ENCODE data around the gene RALGPS1. TPM values are rescaled to one million over a fixed set of nuclear protein-coding genes. Genes with fewer than 3 reads are reported as not detected.
A peak's percentile ranks its signal among the peaks of the same experiment; 100 is the strongest.

Gene RALGPS1
- total RNA-seq, 2 donors from 2014 or later, result 9.3 to 12.6 TPM

GRCh38 chr9:127093319-127094020, 178.9 kb downstream of the RALGPS1 start:
- Mint-ChIP-seq H3K27me3 (no peaks in the 10 kb centered on the region), H3K4me1 (peaks cover 2% of the 10 kb centered on the region), H3K36me3 (ENCODE audit: low read depth) (peaks cover 2% of the 10 kb centered on the region), H3K27ac (no peak overlapping the region), H3K4me3 (no peak overlapping the region)
- ATAC-seq, result no peak
- H3K9me3 ChIP-seq (ENCODE audit: control insufficient read depth, low read length, poor library complexity, severe bottlenecking), result no peaks in the 10 kb centered on the region
- DNase-seq, result no peak

DNA sequence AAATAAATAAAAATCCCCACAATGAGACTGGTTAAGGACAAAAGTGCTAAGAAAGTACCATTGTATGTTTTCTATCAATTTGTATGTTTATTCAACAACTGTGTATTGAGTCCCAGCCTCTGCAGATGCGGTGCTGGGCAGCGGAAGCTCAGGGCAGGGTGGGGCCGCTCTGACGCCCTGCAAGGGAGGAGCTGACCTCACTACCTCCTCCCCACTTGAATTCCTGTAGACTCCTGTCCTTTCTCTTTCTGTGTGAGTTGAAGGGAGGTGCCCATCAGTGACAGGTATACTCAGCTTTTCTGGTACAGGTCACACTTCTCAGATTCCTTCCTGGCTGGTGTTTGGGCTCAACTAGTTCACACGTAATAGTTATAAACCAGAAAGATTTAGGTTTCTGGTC, 180.8 kb downstream of the RALGPS1 start:
- DNase-seq (no peak), ATAC-seq (no peak)
- Mint-ChIP-seq H3K27ac (peak overlapping the region; percentile 19), H3K36me3 (ENCODE audit: low read depth) (peaks cover 2% of the 10 kb centered on the region), H3K4me3 (no peak overlapping the region), H3K4me1 (peaks cover 2% of the 10 kb centered on the region), H3K27me3 (no peaks in the 10 kb centered on the region)
- no peaks in the 10 kb centered on the region for H3K9me3 ChIP-seq (ENCODE audit: control insufficient read depth, low read length, poor library complexity, severe bottlenecking)

DNA sequence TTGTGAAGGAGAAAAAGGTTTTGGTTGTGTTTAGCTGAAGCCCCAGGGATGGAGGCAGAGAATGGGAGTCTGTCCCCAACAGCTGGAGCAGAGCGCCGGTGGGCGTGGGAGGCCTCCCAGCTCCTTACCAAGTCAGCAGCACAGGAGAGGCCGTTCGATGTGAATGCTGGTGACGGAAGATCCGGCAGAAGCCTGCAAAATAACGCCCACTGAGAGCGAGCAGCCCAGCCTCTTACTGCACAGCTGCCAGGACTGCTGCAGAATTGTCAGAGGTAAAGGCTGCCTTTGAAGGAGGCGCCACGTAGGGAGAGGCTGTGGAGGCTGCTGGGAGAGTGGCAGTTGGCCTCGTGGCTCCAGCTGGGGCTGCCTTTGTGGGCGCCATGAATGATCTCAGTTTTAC, 181.6 kb downstream of the RALGPS1 start:
- no peak for DNase-seq
- no peaks in the 10 kb centered on the region for H3K27me3 Mint-ChIP-seq
- peaks cover 2% of the 10 kb centered on the region for H3K36me3 Mint-ChIP-seq (ENCODE audit: low read depth)
- H3K4me3 Mint-ChIP-seq, result no peak overlapping the region
- no peak overlapping the region for H3K27ac Mint-ChIP-seq
- H3K9me3 ChIP-seq (ENCODE audit: control insufficient read depth, low read length, poor library complexity, severe bottlenecking), result no peaks in the 10 kb centered on the region
- H3K4me1 Mint-ChIP-seq, result peaks cover 2% of the 10 kb centered on the region
- ATAC-seq, result no peak

DNA sequence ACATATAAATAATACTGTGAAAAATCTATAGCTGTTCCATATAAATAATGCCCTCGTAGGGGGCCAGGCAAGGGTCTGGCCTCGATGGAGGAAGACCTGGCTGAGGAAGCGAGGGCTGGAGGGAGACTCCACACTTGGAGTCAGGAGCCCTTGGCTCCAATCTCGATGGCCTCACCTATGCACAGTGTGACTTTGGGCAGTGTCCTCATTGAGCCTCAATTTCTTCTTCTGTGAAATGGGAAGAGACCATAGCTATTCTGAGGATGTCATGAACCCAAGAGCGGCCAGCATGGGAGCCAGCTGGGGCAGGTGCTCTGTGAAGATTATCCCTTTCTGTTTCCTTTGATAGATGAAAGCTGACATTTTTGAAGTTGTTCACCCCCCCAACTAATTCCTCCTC, 183.1 kb downstream of the RALGPS1 start:
- no peak overlapping the region for H3K27ac Mint-ChIP-seq
- H3K9me3 ChIP-seq (ENCODE audit: control insufficient read depth, low read length, poor library complexity, severe bottlenecking), result no peaks in the 10 kb centered on the region
- no peaks in the 10 kb centered on the region for H3K27me3 Mint-ChIP-seq
- H3K36me3 Mint-ChIP-seq (ENCODE audit: low read depth), result peaks cover 2% of the 10 kb centered on the region
- no peak overlapping the region for H3K4me3 Mint-ChIP-seq
- DNase-seq, result no peak
- H3K4me1 Mint-ChIP-seq, result peaks cover 2% of the 10 kb centered on the region
- ATAC-seq, result no peak

DNA sequence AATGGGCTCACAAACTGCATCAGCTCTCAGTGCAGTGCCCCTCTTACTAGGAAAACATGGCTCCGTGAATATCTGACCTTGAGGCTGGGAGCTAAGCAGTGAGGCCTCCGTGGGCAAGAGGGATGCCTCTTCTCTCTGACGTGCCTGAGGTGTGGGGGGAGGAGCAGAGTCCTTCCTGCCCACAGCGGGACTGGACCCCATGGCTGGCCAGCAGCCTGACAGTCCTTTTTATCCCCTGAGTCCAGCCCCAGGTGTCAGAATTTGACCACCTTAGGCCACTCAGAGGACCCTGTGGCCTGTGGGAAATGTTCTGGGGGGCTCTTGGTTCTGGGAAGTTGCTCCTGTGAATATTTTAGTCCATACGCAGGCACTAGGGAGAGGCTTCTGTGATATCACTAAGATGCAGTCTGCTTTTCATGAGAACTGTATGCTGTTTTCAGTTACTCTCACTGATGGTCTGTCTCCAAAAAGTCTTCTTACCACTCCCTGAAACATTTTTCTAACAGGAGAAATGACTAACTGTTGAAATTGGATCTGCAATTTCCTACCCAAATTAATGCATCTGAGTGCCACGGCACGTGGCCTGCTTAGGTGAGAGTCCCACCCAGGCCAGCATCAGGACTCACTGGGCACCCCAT, 184.5 kb downstream of the RALGPS1 start:
- no peak overlapping the region for H3K4me3 Mint-ChIP-seq
- H3K9me3 ChIP-seq (ENCODE audit: control insufficient read depth, low read length, poor library complexity, severe bottlenecking), result no peaks in the 10 kb centered on the region
- no peak for DNase-seq
- peaks cover 2% of the 10 kb centered on the region for H3K36me3 Mint-ChIP-seq (ENCODE audit: low read depth)
- H3K27me3 Mint-ChIP-seq, result no peaks in the 10 kb centered on the region
- H3K4me1 Mint-ChIP-seq, result peaks cover 2% of the 10 kb centered on the region
- ATAC-seq, result no peak
- H3K27ac Mint-ChIP-seq, result no peak overlapping the region

DNA sequence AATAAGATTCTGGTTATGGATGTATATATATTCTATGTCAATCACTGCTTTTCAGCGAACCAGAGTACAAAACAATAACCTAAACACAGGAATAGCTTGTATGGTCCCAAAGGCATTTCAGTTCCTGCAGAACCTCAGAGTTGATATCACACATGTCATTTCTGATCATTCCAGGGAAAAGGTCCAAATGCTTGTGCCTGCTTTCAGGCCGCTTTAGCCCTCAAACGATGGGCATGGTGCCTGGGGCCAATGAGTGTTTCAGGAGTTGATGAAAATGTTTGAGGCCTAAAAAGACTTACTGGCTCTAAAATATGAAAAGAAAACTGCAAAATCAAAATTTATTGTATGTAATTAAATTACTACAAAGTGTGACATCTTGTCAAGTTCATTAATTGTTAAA, 185.1 kb downstream of the RALGPS1 start:
- DNase-seq, result no peak
- Mint-ChIP-seq H3K27ac (no peak overlapping the region), H3K4me1 (peaks cover 2% of the 10 kb centered on the region), H3K4me3 (no peak overlapping the region), H3K36me3 (ENCODE audit: low read depth) (peaks cover 2% of the 10 kb centered on the region), H3K27me3 (no peaks in the 10 kb centered on the region)
- no peaks in the 10 kb centered on the region for H3K9me3 ChIP-seq (ENCODE audit: control insufficient read depth, low read length, poor library complexity, severe bottlenecking)
- no peak for ATAC-seq

GRCh38 chr9:127102176-127102575, 187.6 kb downstream of the RALGPS1 start:
- H3K27me3 Mint-ChIP-seq, result no peaks in the 10 kb centered on the region
- peaks cover 2% of the 10 kb centered on the region for H3K36me3 Mint-ChIP-seq (ENCODE audit: low read depth)
- DNase-seq (no peak), ATAC-seq (no peak)
- no peak overlapping the region for H3K4me3 Mint-ChIP-seq
- no peaks in the 10 kb centered on the region for H3K9me3 ChIP-seq (ENCODE audit: control insufficient read depth, low read length, poor library complexity, severe bottlenecking)
- peaks cover 2% of the 10 kb centered on the region for H3K4me1 Mint-ChIP-seq
- H3K27ac Mint-ChIP-seq, result no peak overlapping the region

DNA sequence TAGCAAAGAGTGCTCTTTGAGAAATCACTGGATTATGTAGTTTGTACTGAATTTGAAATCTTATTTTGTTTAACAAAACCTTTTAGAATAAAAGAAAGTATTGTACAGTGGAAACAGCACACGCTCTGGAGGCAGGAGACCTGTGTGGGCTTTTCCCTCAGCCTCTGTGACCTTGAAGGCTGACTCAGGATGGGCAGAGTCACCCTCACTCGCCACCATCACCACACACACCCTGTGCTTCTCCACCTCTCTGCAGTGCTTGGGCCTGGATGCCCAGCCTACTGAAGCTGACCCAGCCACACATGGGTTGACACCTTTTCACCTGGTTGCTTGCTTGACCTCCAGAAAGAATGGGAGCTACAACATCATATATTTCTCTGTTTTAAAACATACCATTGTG, 188.2 kb downstream of the RALGPS1 start:
- H3K9me3 ChIP-seq (ENCODE audit: control insufficient read depth, low read length, poor library complexity, severe bottlenecking), result no peaks in the 10 kb centered on the region

DNA sequence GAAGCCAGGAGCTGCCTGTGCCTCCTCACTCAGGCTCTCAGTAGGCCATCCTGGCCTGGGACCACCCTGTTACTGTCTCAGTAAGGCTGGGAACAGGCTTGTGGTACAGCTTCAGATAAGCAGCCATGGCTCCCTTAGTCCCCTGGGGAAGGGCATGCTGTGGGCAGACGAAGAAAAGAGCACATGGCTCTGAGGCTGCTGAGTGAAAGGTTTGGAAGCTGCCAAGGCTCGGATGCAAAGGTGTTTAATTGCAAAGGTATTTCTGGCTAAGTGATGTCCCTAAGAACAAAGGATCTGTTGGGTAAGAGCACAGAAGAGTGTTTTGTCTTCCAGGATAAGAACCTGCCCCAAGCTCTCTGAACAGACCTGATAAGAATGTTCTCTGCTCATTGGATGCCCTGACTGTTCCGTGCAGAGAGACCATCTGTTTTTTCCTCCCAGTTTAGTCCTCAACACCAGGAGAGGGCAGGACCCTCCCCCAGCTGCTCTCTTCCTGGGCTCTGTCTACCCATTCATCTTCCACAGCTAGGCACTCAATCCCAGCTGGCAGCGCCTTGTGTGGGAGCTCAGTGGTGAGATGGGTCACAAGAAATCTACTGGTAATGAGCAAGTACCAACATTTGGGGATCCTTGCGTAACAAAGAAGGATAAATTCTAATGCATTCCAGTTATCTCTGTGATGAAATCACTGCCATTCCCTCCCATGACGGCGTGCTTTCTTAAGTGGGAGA, 190.2 kb downstream of the RALGPS1 start:
- peaks cover 4% of the 10 kb centered on the region for H3K27me3 Mint-ChIP-seq
- peaks cover 2% of the 10 kb centered on the region for H3K4me1 Mint-ChIP-seq
- H3K9me3 ChIP-seq (ENCODE audit: control insufficient read depth, low read length, poor library complexity, severe bottlenecking), result no peaks in the 10 kb centered on the region
- no peak for DNase-seq
- H3K27ac Mint-ChIP-seq, result no peak overlapping the region
- no peak overlapping the region for H3K4me3 Mint-ChIP-seq
- no peak for ATAC-seq
- H3K36me3 Mint-ChIP-seq (ENCODE audit: low read depth), result peaks cover 5% of the 10 kb centered on the region

More for the DNA sequence above, 188.2 kb downstream of the RALGPS1 start:
- Mint-ChIP-seq H3K4me3 (no peak overlapping the region), H3K4me1 (peaks cover 2% of the 10 kb centered on the region), H3K36me3 (ENCODE audit: low read depth) (peaks cover 2% of the 10 kb centered on the region), H3K27me3 (no peaks in the 10 kb centered on the region), H3K27ac (no peak overlapping the region)
- ATAC-seq (no peak), DNase-seq (no peak)

DNA sequence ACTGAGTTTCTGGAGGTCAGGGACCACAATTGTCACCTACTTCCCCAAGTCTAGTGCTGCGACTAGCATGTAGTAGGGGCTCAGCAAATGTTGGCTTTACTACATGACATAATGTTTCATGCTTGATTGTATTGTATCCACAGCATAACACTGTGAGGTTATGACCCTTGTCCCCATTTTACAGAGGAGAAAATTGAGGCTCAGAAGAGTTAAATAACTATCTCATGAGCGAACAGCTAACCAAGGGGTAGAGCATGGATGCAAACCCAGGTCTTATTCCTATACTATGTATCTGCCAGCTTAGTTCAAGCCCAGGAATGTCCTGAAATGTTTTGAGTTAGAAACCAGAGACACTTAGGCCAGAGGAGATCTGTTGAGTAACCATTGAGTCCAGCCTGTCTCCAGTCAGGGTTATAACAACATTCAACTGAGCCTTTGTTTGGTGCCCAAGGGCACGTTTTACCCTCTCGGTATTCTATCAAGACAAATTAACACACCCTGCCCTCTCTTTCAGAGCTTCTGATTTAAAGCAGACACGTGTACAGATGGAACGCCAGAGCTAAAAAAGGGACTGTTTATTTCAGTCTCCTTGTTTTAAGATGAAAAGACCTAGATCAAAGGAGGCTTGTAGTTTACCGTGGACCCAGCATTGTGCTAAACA, 191.4 kb downstream of the RALGPS1 start:
- H3K27me3 Mint-ChIP-seq, result peaks cover 4% of the 10 kb centered on the region
- peaks cover 2% of the 10 kb centered on the region for H3K4me1 Mint-ChIP-seq
- no peak overlapping the region for H3K27ac Mint-ChIP-seq
- DNase-seq, result no peak
- ATAC-seq, result no peak
- H3K9me3 ChIP-seq (ENCODE audit: control insufficient read depth, low read length, poor library complexity, severe bottlenecking), result no peaks in the 10 kb centered on the region
- peaks cover 5% of the 10 kb centered on the region for H3K36me3 Mint-ChIP-seq (ENCODE audit: low read depth)
- no peak overlapping the region for H3K4me3 Mint-ChIP-seq

- DNase-seq (no peak), ATAC-seq (no peak)
- H3K36me3 Mint-ChIP-seq (ENCODE audit: low read depth), result peaks cover 8% of the 10 kb centered on the region
- peaks cover 4% of the 10 kb centered on the region for H3K27me3 Mint-ChIP-seq
- no peak overlapping the region for H3K27ac Mint-ChIP-seq
- no peaks in the 10 kb centered on the region for H3K9me3 ChIP-seq (ENCODE audit: control insufficient read depth, low read length, poor library complexity, severe bottlenecking)
- no peaks in the 10 kb centered on the region for H3K4me1 Mint-ChIP-seq
- H3K4me3 Mint-ChIP-seq, result no peak overlapping the region
Measured at GRCh38 chr9:127106466-127106855, 191.9 kb downstream of the RALGPS1 start.

GRCh38 chr9:127107171-127107928, 192.8 kb downstream of the RALGPS1 start:
- no peak for ATAC-seq
- DNase-seq, result no peak
- peaks cover 4% of the 10 kb centered on the region for H3K27me3 Mint-ChIP-seq
- H3K4me1 Mint-ChIP-seq, result no peaks in the 10 kb centered on the region
- H3K27ac Mint-ChIP-seq, result no peak overlapping the region
- no peak overlapping the region for H3K4me3 Mint-ChIP-seq
- no peaks in the 10 kb centered on the region for H3K9me3 ChIP-seq (ENCODE audit: control insufficient read depth, low read length, poor library complexity, severe bottlenecking)
- H3K36me3 Mint-ChIP-seq (ENCODE audit: low read depth), result peaks cover 8% of the 10 kb centered on the region

All from T-helper 17 cell (primary cell).